DOHH2 (cell line): ENCODE measurements around the gene MYH15.

Source experiments
- H3F3A ChIP-seq: fragments of 200-600 bp; sonication (generic), shearing (Covaris generic); 2 replicates; pipeline ENCODE4 v1.6.0; 2016; ENCODE audit warnings: antibody characterized with exemption, mild to moderate bottlenecking; ENCODE audit not compliant: control insufficient read depth, insufficient read depth
- H3K27ac ChIP-seq: fragments of 200-600 bp; sonication (generic); 2 replicates; pipeline ENCODE4 v1.5.1; 2014; ENCODE audit warnings: low read depth, mild to moderate bottlenecking, low read length, moderate library complexity
- H3K27me3 ChIP-seq: fragments of 200-600 bp; sonication (generic); 2 replicates; pipeline ENCODE4 v1.6.1; 2014; ENCODE audit warnings: mild to moderate bottlenecking, low read length, mixed read lengths; ENCODE audit not compliant: control insufficient read depth
- H3K36me3 ChIP-seq: fragments of 200-600 bp; sonication (generic); 2 replicates; pipeline ENCODE4 v1.6.1; 2014; ENCODE audit warnings: mild to moderate bottlenecking, low read length, moderate library complexity, mixed read lengths; ENCODE audit not compliant: control insufficient read depth
- H3K4me1 ChIP-seq: fragments of 200-600 bp; sonication (generic); 2 replicates; pipeline ENCODE4 v1.6.1; 2014; ENCODE audit warnings: mild to moderate bottlenecking, low read length, mixed read lengths; ENCODE audit not compliant: control insufficient read depth
- H3K4me2 ChIP-seq: fragments of 200-600 bp; sonication (generic); 2 replicates; pipeline ENCODE4 v1.6.0; 2014; ENCODE audit warnings: mild to moderate bottlenecking, low read length, moderate library complexity
- H3K4me3 ChIP-seq: fragments of 200-600 bp; sonication (generic); 2 replicates; pipeline ENCODE4 v1.5.1; 2014; ENCODE audit warnings: mild to moderate bottlenecking, low read length, mixed read lengths
- H3K79me2 ChIP-seq: fragments of 200-600 bp; sonication (generic); 2 replicates; pipeline ENCODE4 v1.6.1; 2014; ENCODE audit warnings: mild to moderate bottlenecking, low read length, mixed read lengths; ENCODE audit not compliant: control insufficient read depth
- H3K9me2 ChIP-seq: fragments of 200-600 bp; sonication (generic); replicated peaks from 2 replicates; pipeline ENCODE4 v1.6.1; 2014; ENCODE audit warnings: mild to moderate bottlenecking, low read length, mixed read lengths; ENCODE audit not compliant: control insufficient read depth
- H3K9me3 ChIP-seq: fragments of 200-600 bp; sonication (generic); 2 replicates; pipeline ENCODE4 v1.6.1; 2014; ENCODE audit warnings: antibody characterized with exemption, low read length, mixed read lengths; ENCODE audit not compliant: control insufficient read depth, insufficient read depth
- H4K20me1 ChIP-seq: fragments of 200-600 bp; sonication (generic); 2 replicates; pipeline ENCODE4 v1.6.0; 2014; ENCODE audit warnings: low read depth, mild to moderate bottlenecking, antibody characterized with exemption, low read length, moderate library complexity; ENCODE audit not compliant: control insufficient read depth, insufficient read depth
- CTCF ChIP-seq: fragments of 200-600 bp; sonication (generic); IDR thresholded peaks from one replicate; pipeline ENCODE4 v1.5.1; 2014; ENCODE audit warnings: antibody characterized with exemption, mild to moderate bottlenecking, low read depth, low read length; ENCODE audit not compliant: poor library complexity, severe bottlenecking
- EZH2phosphoT487 ChIP-seq: fragments of 200-600 bp; sonication (generic); IDR thresholded peaks from 2 replicates; pipeline ENCODE4 v1.6.1; 2017; ENCODE audit warnings: borderline replicate concordance, mild to moderate bottlenecking, antibody characterized with exemption, low read length, moderate library complexity, mixed read lengths

MYH15 gene

GRCh38 chr3:108403686-108404345, 106.6 kb downstream of the MYH15 start:
- no peak overlapping the region for H3K4me3 ChIP-seq

GRCh38 chr3:108403198-108403597, 107.2 kb downstream of the MYH15 start:
- H3K4me3 ChIP-seq = no peak overlapping the region
- peaks cover 21% of the 10 kb centered on the region for H3K4me1 ChIP-seq
- no peaks in the 10 kb centered on the region for H3K9me2 ChIP-seq
- no peaks in the 10 kb centered on the region for H3F3A ChIP-seq
- no peak overlapping the region for H3K27ac ChIP-seq
- no peaks in the 10 kb centered on the region for H3K79me2 ChIP-seq
- no peaks in the 10 kb centered on the region for H3K36me3 ChIP-seq
- no peaks in the 10 kb centered on the region for H3K9me3 ChIP-seq
- H4K20me1 ChIP-seq = no peaks in the 10 kb centered on the region
- no peak overlapping the region for H3K4me2 ChIP-seq
- H3K27me3 ChIP-seq = no peaks in the 10 kb centered on the region
- TF ChIP-seq EZH2phosphoT487 = no peak
- no peak for TF ChIP-seq CTCF

More at GRCh38 chr3:108403686-108404345, 106.6 kb downstream of the MYH15 start:
- no peak overlapping the region for H3K27ac ChIP-seq
- no peaks in the 10 kb centered on the region for H4K20me1 ChIP-seq
- TF ChIP-seq EZH2phosphoT487 (no peak), CTCF (no peak)
- H3K79me2 ChIP-seq = no peaks in the 10 kb centered on the region
- no peaks in the 10 kb centered on the region for H3K27me3 ChIP-seq
- no peaks in the 10 kb centered on the region for H3K36me3 ChIP-seq
- no peaks in the 10 kb centered on the region for H3K9me3 ChIP-seq
- H3K4me1 ChIP-seq = peaks cover 27% of the 10 kb centered on the region
- no peak overlapping the region for H3K4me2 ChIP-seq
- H3F3A ChIP-seq = no peaks in the 10 kb centered on the region; the same call in 1 of the 2 replicates
- H3K9me2 ChIP-seq = no peaks in the 10 kb centered on the region

DNA sequence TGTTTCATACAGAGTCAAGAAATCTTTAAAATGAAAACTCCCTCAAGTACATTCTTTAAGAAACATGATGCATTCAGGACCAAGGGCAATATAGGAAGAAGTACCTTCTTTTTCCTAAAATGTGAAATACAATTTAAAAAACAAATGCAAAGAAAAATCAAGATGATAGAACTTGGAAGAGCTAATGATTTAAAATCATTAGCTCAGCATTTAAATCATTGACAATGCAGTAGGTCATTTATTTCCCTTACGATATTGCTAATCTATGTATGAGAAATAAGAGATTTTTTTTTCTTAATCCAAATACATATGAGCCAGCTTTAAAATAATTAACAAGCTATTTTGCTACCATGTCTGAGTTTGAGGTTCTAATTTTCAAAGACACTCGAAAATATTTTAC, 108.6 kb downstream of the MYH15 start:
- TF ChIP-seq EZH2phosphoT487 = no peak
- no peak for TF ChIP-seq CTCF
- H3K27me3 ChIP-seq = no peaks in the 10 kb centered on the region
- H3K79me2 ChIP-seq = no peaks in the 10 kb centered on the region
- H3K4me1 ChIP-seq = peaks cover 8% of the 10 kb centered on the region
- H3F3A ChIP-seq = no peaks in the 10 kb centered on the region
- H4K20me1 ChIP-seq = no peaks in the 10 kb centered on the region
- H3K4me2 ChIP-seq = no peak overlapping the region
- H3K9me2 ChIP-seq = no peaks in the 10 kb centered on the region
- no peaks in the 10 kb centered on the region for H3K36me3 ChIP-seq
- H3K4me3 ChIP-seq = no peak overlapping the region
- H3K9me3 ChIP-seq = no peaks in the 10 kb centered on the region
- no peak overlapping the region for H3K27ac ChIP-seq
